BE2C (cell line): ENCODE measurements around the gene FNIP1.

Source experiments
- DNase-seq: peaks from one replicate; pipeline ENCODE4 v3.0.0-alpha.2; 2020
- H3K27me3 ChIP-seq: fragments of 250-450 bp; sonication (Bioruptor Pico); 2 replicates; pipeline ENCODE4 v1.5.1; 2020; ENCODE audit warnings: mild to moderate bottlenecking
- H3K36me3 ChIP-seq: fragments of 250-450 bp; sonication (Bioruptor Pico); 2 replicates; pipeline ENCODE4 v1.5.1; 2020; ENCODE audit warnings: mild to moderate bottlenecking
- H3K4me1 ChIP-seq: fragments of 250-450 bp; sonication (Bioruptor Pico); 2 replicates; pipeline ENCODE4 v1.5.1; 2020
- H3K4me3 ChIP-seq: 2 replicates; pipeline ENCODE4 v1.5.1; 2011; ENCODE audit warnings: low read depth, low read length
- H3K9me3 ChIP-seq: fragments of 250-450 bp; sonication (Bioruptor Pico); 2 replicates; pipeline ENCODE4 v1.5.1; 2020
- TF ChIP-seq, protein P1 (sequence below): IDR thresholded peaks from 2 replicates; pipeline ENCODE4 v1.5.1; 2012; ENCODE audit warnings: mild to moderate bottlenecking, low read depth, low read length

The FNIP1 gene

DNA sequence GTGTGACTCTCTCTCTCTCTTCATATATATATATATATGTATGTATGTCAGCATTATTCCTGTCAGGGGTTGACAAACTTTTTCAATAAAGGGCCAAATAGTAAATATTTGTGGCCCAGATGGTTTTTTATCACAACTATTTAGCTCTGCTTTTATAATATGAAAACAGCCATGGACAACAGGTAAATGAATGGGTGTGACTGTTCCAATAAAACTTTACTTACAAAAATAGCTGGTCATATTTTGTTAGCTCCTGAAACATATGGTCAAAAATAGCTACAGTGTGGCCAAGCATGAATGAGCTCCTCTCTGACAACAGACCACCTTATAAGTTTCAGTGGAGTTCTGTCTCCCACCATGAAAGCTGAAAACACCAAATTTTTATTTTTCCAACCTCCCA, 183.4 kb downstream of the FNIP1 start:
- DNase-seq: no peak
- Histone ChIP-seq H3K9me3 (no peaks in the 10 kb centered on the region), H3K4me3 (no peak overlapping the region), H3K4me1 (no peaks in the 10 kb centered on the region), H3K27me3 (no peaks in the 10 kb centered on the region), H3K36me3 (0 out of 2 replicates have a peak, but pooled peaks cover 4% of the 10 kb centered on the region)
- TF ChIP-seq, protein P1, sequence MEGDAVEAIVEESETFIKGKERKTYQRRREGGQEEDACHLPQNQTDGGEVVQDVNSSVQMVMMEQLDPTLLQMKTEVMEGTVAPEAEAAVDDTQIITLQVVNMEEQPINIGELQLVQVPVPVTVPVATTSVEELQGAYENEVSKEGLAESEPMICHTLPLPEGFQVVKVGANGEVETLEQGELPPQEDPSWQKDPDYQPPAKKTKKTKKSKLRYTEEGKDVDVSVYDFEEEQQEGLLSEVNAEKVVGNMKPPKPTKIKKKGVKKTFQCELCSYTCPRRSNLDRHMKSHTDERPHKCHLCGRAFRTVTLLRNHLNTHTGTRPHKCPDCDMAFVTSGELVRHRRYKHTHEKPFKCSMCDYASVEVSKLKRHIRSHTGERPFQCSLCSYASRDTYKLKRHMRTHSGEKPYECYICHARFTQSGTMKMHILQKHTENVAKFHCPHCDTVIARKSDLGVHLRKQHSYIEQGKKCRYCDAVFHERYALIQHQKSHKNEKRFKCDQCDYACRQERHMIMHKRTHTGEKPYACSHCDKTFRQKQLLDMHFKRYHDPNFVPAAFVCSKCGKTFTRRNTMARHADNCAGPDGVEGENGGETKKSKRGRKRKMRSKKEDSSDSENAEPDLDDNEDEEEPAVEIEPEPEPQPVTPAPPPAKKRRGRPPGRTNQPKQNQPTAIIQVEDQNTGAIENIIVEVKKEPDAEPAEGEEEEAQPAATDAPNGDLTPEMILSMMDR: no peak

DNA sequence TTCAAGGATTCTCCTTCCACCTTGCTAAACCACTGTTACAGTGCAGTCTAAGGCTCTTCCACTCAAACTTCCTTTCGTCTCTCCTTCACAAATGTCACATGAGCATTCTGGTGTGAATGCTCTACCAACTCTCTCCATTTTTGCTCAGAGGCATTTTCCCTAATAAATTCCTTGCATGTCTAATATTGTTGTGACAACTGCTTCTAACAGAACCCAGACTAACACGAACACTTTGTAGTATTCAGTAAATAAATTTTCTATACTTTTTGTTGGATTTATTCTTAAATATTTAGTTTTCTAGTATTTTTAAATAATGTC, 185.8 kb downstream of the FNIP1 start:
- no peak for DNase-seq
- Histone ChIP-seq H3K27me3 (no peaks in the 10 kb centered on the region), H3K4me3 (no peak overlapping the region), H3K4me1 (no peaks in the 10 kb centered on the region; the same call in 1 of the 2 replicates), H3K9me3 (no peaks in the 10 kb centered on the region), H3K36me3 (0 out of 2 replicates have a peak, but pooled peaks cover 4% of the 10 kb centered on the region)
- TF ChIP-seq, protein P1: no peak

DNA sequence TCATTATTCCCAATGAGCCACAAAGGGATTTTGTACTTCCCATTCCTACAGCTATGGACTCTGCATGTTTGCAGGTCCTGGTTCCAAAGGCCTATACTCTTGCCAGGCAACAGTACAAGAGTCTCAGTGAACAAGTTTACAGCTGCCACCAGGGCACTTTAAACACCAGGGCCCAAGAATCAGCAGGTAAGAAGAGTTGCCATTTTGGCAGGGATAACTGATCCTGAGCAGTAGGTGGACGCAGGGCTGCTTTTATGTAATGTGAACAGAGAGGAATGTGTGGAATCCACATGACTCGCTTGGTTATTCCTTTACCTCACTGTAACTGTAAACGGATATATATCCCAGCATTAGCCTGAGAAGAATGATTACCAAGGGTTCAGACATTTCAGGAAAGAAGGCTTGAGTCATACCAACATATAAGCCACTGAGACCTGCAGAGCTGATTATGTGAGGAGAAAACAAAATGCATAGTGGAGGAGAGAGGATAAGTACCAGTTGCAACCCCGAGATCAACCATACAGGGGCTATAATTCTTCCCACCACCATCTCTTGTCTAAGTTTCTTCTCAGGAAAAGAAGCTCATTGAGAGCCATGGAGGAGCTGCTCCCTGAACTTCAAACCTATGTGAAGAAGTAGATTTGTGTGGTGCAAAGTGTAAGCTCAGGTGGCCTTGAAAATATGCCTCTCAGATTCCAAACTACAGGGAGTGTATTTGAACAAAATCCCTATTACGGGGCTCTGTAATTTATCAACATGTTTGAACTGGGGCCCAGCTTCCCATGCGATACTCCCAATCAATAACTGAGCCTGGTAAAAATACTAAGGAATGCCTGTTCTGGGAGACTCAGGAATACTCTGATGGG, 186.4 kb downstream of the FNIP1 start:
- TF ChIP-seq, protein P1: no peak
- H3K4me1 ChIP-seq: no peaks in the 10 kb centered on the region; the same call in 1 of the 2 replicates
- no peaks in the 10 kb centered on the region for H3K9me3 ChIP-seq
- H3K36me3 ChIP-seq: 0 out of 2 replicates have a peak, but pooled peaks cover 4% of the 10 kb centered on the region
- H3K27me3 ChIP-seq: no peaks in the 10 kb centered on the region
- H3K4me3 ChIP-seq: no peak overlapping the region
- DNase-seq: no peak

DNA sequence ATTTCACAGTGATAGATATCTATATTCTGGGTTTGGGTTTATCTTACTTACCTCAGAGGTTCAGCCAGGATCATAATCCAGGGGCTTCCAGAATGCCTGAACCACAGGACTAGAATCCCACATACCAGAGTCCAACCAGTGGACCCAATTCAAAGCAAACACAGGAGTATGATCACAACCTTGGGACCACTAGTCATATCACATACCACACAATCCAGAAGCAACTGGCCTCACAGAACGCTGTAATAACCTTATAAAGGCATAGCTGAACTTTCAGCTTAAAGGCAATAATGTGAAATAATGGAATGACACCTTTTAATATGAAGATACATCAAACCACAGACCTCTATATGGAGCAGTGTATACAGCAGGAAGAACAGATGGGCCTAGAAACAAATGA, 187.0 kb downstream of the FNIP1 start:
- H3K36me3 ChIP-seq: 0 out of 2 replicates have a peak, but pooled peaks cover 4% of the 10 kb centered on the region
- no peak for DNase-seq
- H3K4me1 ChIP-seq: no peaks in the 10 kb centered on the region; the same call in 1 of the 2 replicates
- H3K27me3 ChIP-seq: no peaks in the 10 kb centered on the region
- no peak overlapping the region for H3K4me3 ChIP-seq
- TF ChIP-seq, protein P1: no peak
- no peaks in the 10 kb centered on the region for H3K9me3 ChIP-seq

DNA sequence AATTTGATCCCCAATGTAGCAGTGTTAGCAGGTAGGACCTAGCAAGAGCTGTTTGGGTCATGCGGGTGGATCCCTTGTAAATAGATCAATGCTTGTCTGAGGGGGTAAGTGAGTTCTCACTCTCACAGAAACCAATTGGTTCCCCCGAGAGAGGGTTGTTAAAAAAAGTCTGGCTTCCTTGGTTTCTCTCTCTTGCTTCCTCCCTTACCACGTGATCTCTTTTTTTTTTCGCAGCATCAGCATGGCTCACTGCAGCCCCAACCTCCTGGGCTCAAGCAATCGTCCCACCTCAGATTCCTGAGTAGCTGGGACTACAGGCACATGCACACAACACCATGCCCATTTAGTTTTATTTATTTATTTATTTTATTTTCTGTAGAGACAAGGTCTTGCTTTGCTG, 188.2 kb downstream of the FNIP1 start:
- Histone ChIP-seq H3K4me3 (no peak overlapping the region), H3K9me3 (no peaks in the 10 kb centered on the region), H3K36me3 (0 out of 2 replicates have a peak, but pooled peaks cover 4% of the 10 kb centered on the region), H3K27me3 (no peaks in the 10 kb centered on the region), H3K4me1 (no peaks in the 10 kb centered on the region; the same call in 1 of the 2 replicates)
- TF ChIP-seq, protein P1: no peak
- DNase-seq: no peak

DNA sequence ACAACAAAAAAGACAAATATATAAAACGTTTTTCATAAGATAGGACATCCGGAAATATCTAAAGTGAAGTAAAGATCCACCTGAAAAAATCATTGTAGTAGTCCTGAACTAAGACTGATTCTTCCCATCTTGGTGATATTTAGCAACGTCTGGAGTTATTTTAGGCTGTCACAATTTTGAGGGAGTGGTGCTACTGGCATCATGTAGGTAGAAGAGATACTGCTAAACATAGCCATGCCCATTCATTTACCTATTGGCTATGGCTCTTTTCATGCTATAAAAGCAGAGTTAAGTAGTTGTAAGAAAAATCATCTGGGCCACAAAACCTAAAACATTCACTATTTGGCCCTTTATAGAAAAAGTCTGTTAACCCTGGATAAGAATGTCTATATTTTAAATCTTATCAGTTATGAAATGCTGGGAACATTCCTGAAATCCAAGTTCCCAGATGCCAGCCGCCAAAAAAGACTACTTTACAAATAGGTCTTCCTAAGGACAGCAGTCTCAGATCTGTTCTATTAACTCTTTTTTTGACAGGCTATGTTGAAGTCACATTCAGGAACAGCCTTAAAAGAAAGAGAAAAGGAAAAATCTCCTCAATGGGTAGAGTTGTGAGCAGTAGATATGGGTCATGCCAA, 188.8 kb downstream of the FNIP1 start:
- no peak for DNase-seq
- 0 out of 2 replicates have a peak, but pooled peaks cover 4% of the 10 kb centered on the region for H3K36me3 ChIP-seq
- H3K4me1 ChIP-seq: no peaks in the 10 kb centered on the region; the same call in 1 of the 2 replicates
- TF ChIP-seq, protein P1: no peak
- no peaks in the 10 kb centered on the region for H3K27me3 ChIP-seq
- H3K9me3 ChIP-seq: no peaks in the 10 kb centered on the region
- H3K4me3 ChIP-seq: no peak overlapping the region
